Endothelial cell (in vitro differentiated cells): Measurements from ENCODE around the gene CEP131. TPM values are rescaled to one million over a fixed set of nuclear protein-coding genes. Genes with fewer than 3 reads are reported as not detected.
A peak's percentile ranks its signal among the peaks of the same experiment; 100 is the strongest.

ENCODE experiments used
- DNase-seq: peaks from one replicate; pipeline ENCODE4 v3.0.0; 2021; ENCODE audit warnings: low spot score
- H3K27ac Mint-ChIP-seq: one replicate; pipeline ENCODE4 v1.8.0; 2021; ENCODE audit warnings: mixed read lengths, inconsistent platforms; ENCODE audit not compliant: unreplicated experiment
- H3K27me3 Mint-ChIP-seq: one replicate; pipeline ENCODE4 v1.8.0; 2021; ENCODE audit warnings: mild to moderate bottlenecking, moderate library complexity, mixed read lengths, inconsistent platforms; ENCODE audit not compliant: unreplicated experiment
- H3K36me3 Mint-ChIP-seq: one replicate; pipeline ENCODE4 v1.8.0; 2021; ENCODE audit warnings: mild to moderate bottlenecking, low read depth, mixed read lengths, inconsistent platforms; ENCODE audit not compliant: unreplicated experiment
- H3K4me1 Mint-ChIP-seq: one replicate; pipeline ENCODE4 v1.8.0; 2021; ENCODE audit warnings: mild to moderate bottlenecking, mixed read lengths, inconsistent platforms; ENCODE audit not compliant: unreplicated experiment
- H3K4me3 Mint-ChIP-seq: one replicate; pipeline ENCODE4 v1.8.0; 2021; ENCODE audit warnings: mild to moderate bottlenecking, mixed read lengths, inconsistent platforms; ENCODE audit not compliant: unreplicated experiment
- H3K9me3 Mint-ChIP-seq: one replicate; pipeline ENCODE4 v1.8.0; 2021; ENCODE audit warnings: mixed read lengths, inconsistent platforms; ENCODE audit not compliant: unreplicated experiment
- total RNA-seq: library from RNA; stranded (reverse); fragmentation: NEBNext Ultra II Directional; extraction: Animal tissue kit (Norgen Biotek cat#: 25700); gene quantifications from one replicate; pipeline ENCODE4 v1.2.1, GENCODE V29; 2021; ENCODE audit not compliant: unreplicated experiment
- TF ChIP-seq, protein P1 (sequence below): fragments of 200-600 bp; sonication (generic); IDR thresholded peaks from one replicate; pipeline ENCODE4 v1.5.0; 2021; ENCODE audit warnings: antibody characterized with exemption; ENCODE audit not compliant: unreplicated experiment

CEP131 gene
- total RNA-seq, 1 donor from 2014 or later: 21.1 TPM

DNA sequence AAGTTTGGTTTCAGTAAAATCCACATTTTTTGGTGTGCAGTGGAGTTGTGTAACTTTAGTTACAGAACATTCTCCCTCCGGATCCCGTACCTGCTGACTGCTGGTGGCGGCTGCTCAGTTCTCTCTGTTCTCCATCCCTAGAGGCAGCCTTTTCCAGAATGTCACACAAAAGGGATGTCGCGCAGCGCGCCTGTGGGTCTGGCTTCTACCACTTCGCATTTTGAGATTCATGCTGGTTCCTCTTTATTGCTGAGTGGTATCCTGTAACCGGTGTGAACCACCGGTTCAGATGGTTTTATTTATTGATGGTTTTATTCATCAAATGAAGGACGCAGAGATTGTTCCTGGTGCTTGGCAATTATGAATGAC lies 981 bp upstream of the CEP131 start:
- H3K27ac Mint-ChIP-seq: no peak overlapping the region
- peaks cover 9% of the 10 kb centered on the region for H3K4me1 Mint-ChIP-seq
- DNase-seq: no peak
- TF ChIP-seq, protein P1, sequence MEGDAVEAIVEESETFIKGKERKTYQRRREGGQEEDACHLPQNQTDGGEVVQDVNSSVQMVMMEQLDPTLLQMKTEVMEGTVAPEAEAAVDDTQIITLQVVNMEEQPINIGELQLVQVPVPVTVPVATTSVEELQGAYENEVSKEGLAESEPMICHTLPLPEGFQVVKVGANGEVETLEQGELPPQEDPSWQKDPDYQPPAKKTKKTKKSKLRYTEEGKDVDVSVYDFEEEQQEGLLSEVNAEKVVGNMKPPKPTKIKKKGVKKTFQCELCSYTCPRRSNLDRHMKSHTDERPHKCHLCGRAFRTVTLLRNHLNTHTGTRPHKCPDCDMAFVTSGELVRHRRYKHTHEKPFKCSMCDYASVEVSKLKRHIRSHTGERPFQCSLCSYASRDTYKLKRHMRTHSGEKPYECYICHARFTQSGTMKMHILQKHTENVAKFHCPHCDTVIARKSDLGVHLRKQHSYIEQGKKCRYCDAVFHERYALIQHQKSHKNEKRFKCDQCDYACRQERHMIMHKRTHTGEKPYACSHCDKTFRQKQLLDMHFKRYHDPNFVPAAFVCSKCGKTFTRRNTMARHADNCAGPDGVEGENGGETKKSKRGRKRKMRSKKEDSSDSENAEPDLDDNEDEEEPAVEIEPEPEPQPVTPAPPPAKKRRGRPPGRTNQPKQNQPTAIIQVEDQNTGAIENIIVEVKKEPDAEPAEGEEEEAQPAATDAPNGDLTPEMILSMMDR: no peak
- peak overlapping the region; percentile 89 for H3K4me3 Mint-ChIP-seq
- H3K36me3 Mint-ChIP-seq: peaks cover 13% of the 10 kb centered on the region
- no peaks in the 10 kb centered on the region for H3K9me3 Mint-ChIP-seq
- peaks cover 2% of the 10 kb centered on the region for H3K27me3 Mint-ChIP-seq

DNA sequence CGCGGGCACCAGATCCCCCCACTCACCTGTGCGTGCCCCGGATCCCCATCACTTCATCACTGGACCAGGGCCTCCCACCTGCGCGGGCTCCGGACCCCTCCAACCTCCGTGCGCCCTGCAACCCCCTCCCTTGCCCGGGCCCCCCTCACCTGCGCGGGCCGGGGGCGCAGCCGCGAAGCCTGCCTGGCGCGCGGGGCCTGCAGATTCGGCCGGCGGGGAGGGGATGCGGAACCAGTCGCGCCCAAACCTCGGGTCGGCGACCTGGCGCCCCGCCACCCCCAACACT lies 202 bp downstream of the CEP131 start:
- H3K27ac Mint-ChIP-seq: no peak overlapping the region
- peak overlapping the region; percentile 82 for H3K4me3 Mint-ChIP-seq
- peaks cover 6% of the 10 kb centered on the region for H3K4me1 Mint-ChIP-seq
- peaks cover 2% of the 10 kb centered on the region for H3K27me3 Mint-ChIP-seq
- DNase-seq: no peak
- peaks cover 7% of the 10 kb centered on the region for H3K36me3 Mint-ChIP-seq
- no peaks in the 10 kb centered on the region for H3K9me3 Mint-ChIP-seq
- TF ChIP-seq, protein P1: no peak

DNA sequence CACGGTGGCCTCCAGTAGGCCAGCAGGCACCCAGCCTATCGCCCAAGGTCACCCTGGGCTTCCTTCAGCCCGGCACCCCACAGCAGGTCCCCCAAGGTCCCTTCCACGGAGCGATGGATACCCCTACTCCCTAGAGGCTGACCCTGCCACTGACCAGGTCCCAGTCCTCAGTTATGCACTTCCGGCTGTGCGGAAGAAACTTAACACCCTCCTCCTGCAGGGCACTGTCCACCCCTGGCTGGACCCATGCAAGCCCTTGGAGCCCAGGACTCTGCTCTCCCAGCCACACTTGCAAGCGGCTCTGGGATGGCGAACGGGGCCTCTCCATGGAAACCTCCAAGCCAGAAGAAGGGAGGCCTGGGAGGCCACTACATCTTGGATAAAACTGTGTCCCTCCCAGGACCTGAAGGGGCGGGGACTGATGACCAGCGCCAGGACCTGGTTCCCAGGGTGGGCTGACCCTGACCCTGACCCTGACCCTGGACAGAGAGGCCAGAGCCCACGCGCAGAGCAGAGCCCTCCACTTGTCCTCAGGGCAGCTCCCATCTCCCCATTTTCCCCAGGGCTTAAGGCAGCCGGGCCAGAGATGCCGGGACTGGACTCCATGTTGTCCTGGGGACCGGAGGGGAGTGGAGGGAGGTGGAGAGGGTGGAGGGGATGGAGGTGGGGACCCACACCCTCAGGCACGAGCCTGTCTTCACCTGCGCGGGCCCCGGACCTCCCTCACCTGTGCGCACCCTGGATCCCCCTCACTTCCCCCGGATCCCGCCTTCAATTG lies 734 bp downstream of the CEP131 start:
- Mint-ChIP-seq H3K36me3 (peaks cover 5% of the 10 kb centered on the region), H3K27me3 (peaks cover 2% of the 10 kb centered on the region), H3K9me3 (no peaks in the 10 kb centered on the region), H3K4me3 (peak overlapping the region; percentile 82), H3K4me1 (peaks cover 7% of the 10 kb centered on the region), H3K27ac (no peak overlapping the region)
- TF ChIP-seq, protein P1: no peak
- DNase-seq: no peak

DNA sequence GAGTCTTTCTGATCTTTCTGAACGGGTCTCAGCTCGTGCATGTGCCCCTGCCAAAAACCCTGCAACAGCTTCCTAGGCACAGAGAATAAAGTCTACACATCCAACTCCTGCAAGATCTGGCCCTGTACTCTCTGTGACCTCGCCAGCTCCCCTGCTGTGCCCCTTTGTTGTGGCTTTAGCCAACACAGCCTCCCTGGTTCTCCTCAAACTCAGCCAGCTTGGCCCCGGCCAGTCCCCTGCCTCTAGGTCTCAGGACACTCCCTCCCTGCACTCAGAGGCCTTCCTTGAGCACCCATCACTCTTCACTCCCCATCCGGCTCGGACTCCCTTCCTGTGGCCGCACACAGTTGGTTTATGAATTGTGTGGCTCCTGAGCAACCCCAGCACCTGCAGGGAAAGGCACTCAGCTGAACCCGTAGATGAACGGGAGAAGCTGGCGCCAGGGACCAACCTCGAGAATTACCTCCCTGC lies 1.4 kb downstream of the CEP131 start:
- peak overlapping the region; percentile 49 for H3K4me3 Mint-ChIP-seq
- DNase-seq: no peak
- H3K36me3 Mint-ChIP-seq: peaks cover 5% of the 10 kb centered on the region
- TF ChIP-seq, protein P1: no peak
- no peak overlapping the region for H3K27ac Mint-ChIP-seq
- peaks cover 9% of the 10 kb centered on the region for H3K4me1 Mint-ChIP-seq
- H3K27me3 Mint-ChIP-seq: peaks cover 2% of the 10 kb centered on the region
- no peaks in the 10 kb centered on the region for H3K9me3 Mint-ChIP-seq

DNA sequence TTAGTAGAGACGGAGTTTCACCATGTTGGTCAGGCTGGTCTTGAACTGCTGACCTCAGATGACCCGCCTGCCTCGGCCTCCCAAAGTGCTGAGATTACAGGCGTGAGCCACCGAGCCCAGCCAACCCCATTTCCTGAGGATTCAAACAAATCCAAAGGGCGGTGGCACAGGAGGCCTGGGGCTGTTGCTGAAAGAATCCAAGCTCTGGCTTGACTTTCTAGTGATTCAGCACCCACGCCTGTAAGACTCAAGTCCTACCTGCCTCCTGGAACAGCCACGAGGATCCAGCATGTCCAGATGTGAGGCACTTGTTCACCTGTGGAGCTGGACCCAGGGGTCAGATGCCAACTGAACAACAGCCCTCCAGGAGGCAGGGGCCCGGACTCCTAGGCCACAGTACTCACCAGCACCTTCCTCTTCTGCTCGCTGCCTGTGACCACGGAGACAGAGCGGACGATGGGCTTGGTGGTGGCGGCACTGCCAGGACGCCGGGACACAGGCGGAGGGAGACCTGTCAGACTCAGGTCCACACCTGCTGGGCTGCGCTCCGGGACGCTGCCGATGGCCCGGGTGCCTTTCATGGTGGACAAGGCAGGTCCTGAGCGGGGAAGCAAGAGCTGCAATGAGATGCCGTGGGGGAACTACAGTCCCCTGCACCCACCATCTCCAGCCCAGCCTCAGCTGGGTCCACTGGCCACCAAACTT lies 3.1 kb downstream of the CEP131 start:
- TF ChIP-seq, protein P1: no peak
- no peak for DNase-seq
- H3K4me1 Mint-ChIP-seq: peaks cover 9% of the 10 kb centered on the region
- H3K9me3 Mint-ChIP-seq: no peaks in the 10 kb centered on the region
- peaks cover 4% of the 10 kb centered on the region for H3K27me3 Mint-ChIP-seq
- peaks cover 5% of the 10 kb centered on the region for H3K36me3 Mint-ChIP-seq
- no peak overlapping the region for H3K27ac Mint-ChIP-seq
- no peak overlapping the region for H3K4me3 Mint-ChIP-seq
